ENCODE measurements around the gene FRMD3.

The FRMD3 gene

GRCh38 chr9:83299571-83299970 is 238.6 kb downstream of the FRMD3 start:
- in situ Hi-C loops (cut with MboI; ENCODE audit: low sequenced_read_pairs): no loop called here

- in situ Hi-C loops (cut with MboI; ENCODE audit: low sequenced_read_pairs): no loop called here
Observed at GRCh38 chr9:83299094-83299493, 239.1 kb downstream of the FRMD3 start.

DNA sequence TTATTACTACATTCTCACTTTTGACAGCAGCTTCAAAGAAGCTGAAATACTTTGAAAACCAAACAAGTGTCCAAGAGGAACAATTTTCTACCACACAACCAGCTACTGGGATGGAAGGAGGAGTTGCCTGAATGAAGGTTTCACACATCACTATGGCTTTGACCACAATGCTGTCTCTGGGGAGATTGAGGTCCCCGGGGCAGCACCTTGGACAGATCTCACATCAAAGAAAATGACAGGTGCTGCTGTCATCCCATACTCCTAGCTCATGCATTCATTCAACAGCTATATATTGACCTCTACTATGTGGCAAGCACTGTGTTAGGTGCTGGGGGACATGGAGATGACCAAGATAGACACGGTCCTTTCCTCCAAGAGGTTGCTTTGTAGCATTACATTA is 242.1 kb downstream of the FRMD3 start:
- in situ Hi-C loops (cut with MboI; ENCODE audit: low sequenced_read_pairs): no loop called here

DNA sequence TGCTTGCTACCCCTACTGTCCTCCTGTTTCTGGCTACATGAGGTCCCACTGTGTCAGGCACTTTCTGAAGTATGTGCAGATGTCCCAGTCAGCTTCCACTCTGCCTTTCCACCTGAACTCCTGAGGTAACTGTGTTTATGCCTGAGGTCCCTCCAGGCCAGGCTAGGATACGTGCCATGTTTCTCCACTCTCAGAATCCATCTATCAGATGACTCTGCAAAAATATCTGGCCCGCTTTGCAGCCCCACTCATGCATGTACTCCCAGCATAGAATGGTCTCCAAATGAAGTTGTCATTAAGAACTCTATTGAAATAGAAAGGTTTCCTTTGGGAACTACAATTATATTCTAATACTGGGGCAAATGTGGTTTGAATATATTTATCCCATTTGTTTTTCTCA is 243.4 kb downstream of the FRMD3 start:
- in situ Hi-C loops (cut with MboI; ENCODE audit: low sequenced_read_pairs): no loop called here

DNA sequence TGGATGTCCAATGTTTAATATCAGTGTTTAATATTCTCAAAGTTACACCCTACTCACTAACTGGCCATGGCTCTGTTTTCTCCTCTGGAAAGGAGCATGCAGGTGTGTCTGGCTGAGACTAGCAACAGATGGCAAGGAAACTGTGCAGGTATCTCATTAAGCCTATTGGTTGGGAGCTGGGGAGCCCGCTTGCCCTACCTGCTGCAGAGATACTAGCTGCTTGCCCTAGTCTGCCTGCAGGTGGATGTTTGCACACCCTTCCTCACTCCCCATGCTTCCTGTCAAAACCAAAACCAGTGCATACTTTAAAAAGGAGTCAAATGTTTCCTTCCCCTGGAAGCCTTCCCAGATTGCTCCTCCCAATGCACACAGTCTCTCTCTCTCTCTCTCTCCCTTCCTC is 247.0 kb downstream of the FRMD3 start:
- in situ Hi-C loops (cut with MboI; ENCODE audit: low sequenced_read_pairs): no loop called here

DNA sequence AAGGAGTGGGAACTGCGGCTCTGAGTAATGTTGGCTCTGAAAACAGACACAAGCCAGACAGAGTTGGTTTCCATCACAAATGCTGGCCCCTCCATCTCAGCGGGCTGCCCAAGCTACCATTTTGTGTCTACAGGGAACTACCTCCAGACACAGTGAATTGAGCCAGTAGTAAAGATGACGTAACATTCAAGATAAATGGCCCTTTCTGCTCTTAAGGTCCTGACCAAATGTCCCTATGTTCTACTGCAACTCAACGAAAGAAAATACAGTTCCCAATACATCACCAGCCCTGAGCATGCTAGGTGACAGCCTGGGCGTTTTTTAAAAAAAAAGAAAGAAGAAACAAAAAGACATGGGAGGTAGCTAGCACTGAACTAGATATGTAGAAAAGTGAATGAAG is 247.5 kb downstream of the FRMD3 start:
- in situ Hi-C loops (cut with MboI; ENCODE audit: low sequenced_read_pairs): no loop called here

DNA sequence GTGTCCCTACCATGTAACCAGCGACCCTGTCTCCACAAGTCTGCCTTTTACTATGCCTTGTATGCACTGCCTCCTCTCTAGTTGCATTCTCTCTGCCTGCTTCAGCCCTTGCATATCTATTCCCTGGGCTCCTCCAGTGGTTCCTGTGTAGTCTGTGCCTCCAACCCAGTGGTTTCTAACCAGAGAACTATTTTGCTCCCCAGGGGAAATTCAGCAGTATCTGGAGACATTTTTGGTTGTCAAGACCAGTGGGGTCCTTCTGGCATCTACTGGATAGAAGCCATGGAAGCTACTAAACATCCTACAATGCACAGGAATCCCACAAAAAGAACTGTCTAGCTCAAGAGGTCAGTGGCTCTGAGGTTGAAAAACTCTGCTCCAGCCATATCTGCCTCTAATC is 251.2 kb downstream of the FRMD3 start:
- in situ Hi-C loops (cut with MboI; ENCODE audit: low sequenced_read_pairs): no loop called here

- in situ Hi-C loops (cut with MboI; ENCODE audit: low sequenced_read_pairs): no loop called here
Observed at GRCh38 chr9:83285445-83286225, 252.6 kb downstream of the FRMD3 start.

DNA sequence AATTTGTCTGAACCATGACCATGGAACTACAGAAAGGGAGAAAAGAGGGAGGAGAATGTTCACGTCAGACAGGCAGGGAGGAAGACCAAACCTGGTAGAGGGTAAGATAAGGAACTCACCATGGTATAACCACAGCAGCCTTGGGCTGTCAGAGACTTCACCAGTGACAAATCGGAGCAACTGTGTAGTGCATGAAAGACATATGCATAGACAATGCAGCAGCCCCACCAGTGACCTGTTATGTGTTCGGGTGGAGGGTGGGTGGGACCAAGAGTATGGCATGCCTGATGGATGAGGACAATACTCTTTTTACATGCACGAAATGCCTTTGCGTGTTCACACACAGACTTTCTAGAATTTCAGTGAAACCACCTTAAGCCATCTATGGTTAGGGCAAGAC is 253.5 kb downstream of the FRMD3 start:
- in situ Hi-C loops (cut with MboI; ENCODE audit: low sequenced_read_pairs): no loop called here

- in situ Hi-C loops (cut with MboI; ENCODE audit: low sequenced_read_pairs): no loop called here
Observed at GRCh38 chr9:83283528-83283927, 254.7 kb downstream of the FRMD3 start.

- in situ Hi-C loops (cut with MboI; ENCODE audit: low sequenced_read_pairs): no loop called here
Observed at GRCh38 chr9:83281306-83282255, 256.6 kb downstream of the FRMD3 start.

- in situ Hi-C loops (cut with MboI; ENCODE audit: low sequenced_read_pairs): no loop called here
Observed at GRCh38 chr9:83280790-83281189, 257.4 kb downstream of the FRMD3 start.

- in situ Hi-C loops (cut with MboI; ENCODE audit: low sequenced_read_pairs): no loop called here
Observed at GRCh38 chr9:83280268-83280667, 257.9 kb downstream of the FRMD3 start.

DNA sequence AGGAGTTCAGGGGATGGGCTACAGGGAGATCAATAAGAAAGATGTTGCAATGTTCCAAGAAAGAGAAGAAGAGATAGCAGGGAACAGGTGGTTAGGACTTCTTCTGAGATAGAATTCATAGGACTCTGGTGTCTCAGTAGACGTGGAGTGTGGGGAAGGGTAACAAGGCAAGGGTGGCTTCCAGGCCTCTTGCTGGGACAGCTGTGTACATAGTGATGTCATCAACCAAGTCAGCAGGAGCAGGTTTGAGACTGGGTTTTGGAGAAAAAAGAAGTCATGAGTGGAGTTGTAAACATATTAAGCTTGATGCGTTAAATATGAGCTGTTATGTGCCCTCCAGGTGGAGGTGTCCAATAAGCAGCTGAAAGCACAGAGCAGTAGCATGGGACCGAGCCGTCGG is 263.4 kb downstream of the FRMD3 start:
- in situ Hi-C loops (cut with MboI; ENCODE audit: low sequenced_read_pairs): no loop called here

- in situ Hi-C loops (cut with MboI; ENCODE audit: low sequenced_read_pairs): no loop called here
Observed at GRCh38 chr9:83271665-83272071, 266.5 kb downstream of the FRMD3 start.

DNA sequence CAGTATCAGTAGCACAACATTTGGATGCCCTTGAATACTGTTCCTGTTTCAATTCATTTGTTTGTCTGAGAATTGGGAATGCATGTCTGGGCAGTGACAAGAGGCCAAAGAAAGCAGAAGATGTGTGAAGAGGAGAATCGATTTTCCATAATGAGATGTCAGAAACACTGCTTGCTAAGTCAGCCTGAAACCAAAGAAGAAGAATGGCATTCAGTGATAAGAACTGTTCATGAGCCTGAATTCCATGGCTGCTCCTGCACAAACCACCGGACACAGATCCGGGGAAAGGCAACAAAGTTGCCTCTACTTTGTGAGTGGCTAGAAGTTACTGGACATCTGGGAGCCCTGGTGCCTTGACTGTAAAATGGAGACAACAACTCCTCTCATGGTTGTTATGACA is 268.1 kb downstream of the FRMD3 start:
- in situ Hi-C loops (cut with MboI; ENCODE audit: low sequenced_read_pairs): no loop called here

DNA sequence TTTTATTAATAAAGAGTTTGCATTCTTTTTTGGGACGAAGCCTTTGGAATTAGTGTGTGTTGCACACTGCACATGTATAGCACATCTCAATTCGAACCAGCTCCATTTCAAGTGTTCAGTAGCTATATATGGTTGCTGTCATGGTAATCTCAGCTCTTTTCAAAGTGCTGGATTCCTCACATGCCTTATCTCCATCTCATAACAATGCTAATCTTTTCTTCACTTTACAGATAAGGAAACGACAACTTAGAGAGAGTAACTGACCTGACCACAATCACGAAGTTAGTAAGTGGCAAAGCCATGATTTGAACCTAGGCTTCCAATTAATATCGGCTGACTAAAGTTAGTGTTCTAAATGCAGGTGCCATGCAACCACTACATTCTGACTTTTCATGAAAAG is 270.5 kb downstream of the FRMD3 start:
- in situ Hi-C loops (cut with MboI; ENCODE audit: low sequenced_read_pairs): no loop called here

GRCh38 chr9:83266666-83267496 is 271.3 kb downstream of the FRMD3 start:
- in situ Hi-C loops (cut with MboI; ENCODE audit: low sequenced_read_pairs): no loop called here

DNA sequence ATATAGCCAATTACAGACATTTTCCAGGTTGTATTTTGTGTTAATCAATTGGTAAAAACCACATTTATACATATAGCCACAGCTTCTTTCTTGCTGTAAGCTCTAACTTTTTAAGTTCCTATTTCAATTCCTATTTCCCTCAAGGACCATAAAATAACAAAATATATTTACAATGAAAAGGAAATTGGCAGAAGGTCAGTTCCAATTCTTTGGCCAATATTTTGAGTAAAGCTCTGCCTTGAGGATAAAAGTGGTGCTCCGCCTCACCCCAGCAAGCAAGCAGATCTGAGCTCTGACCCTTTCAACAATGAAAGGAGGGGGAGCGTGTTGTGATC is 271.9 kb downstream of the FRMD3 start:
- in situ Hi-C loops (cut with MboI; ENCODE audit: low sequenced_read_pairs): no loop called here

- in situ Hi-C loops (cut with MboI; ENCODE audit: low sequenced_read_pairs): no loop called here
Observed at GRCh38 chr9:83264315-83264714, 273.9 kb downstream of the FRMD3 start.

DNA sequence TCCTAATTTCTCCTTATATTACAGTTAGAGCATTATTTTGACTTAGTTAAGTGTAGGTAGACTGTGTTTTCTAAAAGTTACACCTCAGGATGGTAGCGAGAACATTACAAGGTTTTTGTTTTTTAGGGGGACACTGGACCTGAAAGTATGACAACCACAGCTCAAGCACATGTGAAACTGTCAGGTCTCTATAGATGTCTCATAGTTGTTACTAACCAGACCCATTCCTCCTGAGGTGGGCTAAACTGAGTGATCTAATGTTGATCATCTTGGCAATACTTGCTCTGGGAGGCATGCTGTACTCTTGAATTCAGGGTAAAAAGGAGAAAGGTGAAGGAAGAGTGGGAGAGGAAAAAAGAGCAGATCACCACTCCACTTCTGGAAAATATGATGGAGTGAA is 278.6 kb downstream of the FRMD3 start:
- in situ Hi-C loops (cut with MboI; ENCODE audit: low sequenced_read_pairs): no loop called here
